ENCODE measurements around the gene OR7C1. TPM values are rescaled to one million over a fixed set of nuclear protein-coding genes. Genes with fewer than 3 reads are reported as not detected.

Gene OR7C1
- total and polyA plus RNA-seq, 2 of the 13 experiments (the other 11 are each of a cell fraction or from before 2014, with no cell fraction given), result not detected

- Histone ChIP-seq H3K4me1 (ENCODE audit: insufficient read depth, low read length) (no peaks in the 10 kb centered on the region), H4K20me1 (ENCODE audit: insufficient read depth, low read length) (no peaks in the 10 kb centered on the region), H2AFZ (ENCODE audit: low read length) (no peak overlapping the region), H3K9me3 (ENCODE audit: low read length) (no peaks in the 10 kb centered on the region), H3K27me3 (ENCODE audit: control insufficient read depth in 1 of 2, insufficient read depth in 2 of 2, low read length in 2 of 2) (no peaks in the 10 kb centered on the region), H3K79me2 (ENCODE audit: insufficient read depth, low read length) (no peaks in the 10 kb centered on the region), H3K4me3 (replicated peaks in 1 of 3; ENCODE audit: insufficient read depth in 1 of 3, low read depth in 2 of 3, low read length in 3 of 3) (no peak overlapping the region), H3K9ac (ENCODE audit: insufficient read depth, low read depth, low read length) (no peak overlapping the region), H3K4me2 (ENCODE audit: low read depth, low read length) (no peak overlapping the region), H3K27ac (ENCODE audit: extremely low read length, insufficient read depth, low read length) (no peak overlapping the region), H3K36me3 (replicated peaks in 1 of 2; ENCODE audit: control insufficient read depth in 1 of 2, insufficient read depth in 2 of 2, low read length in 2 of 2) (no peaks in the 10 kb centered on the region)
- TF ChIP-seq RNF219 (CRISPR knock-in tag; IDR thresholded peaks at IDR 0.05) (no peak), ZNF770 (CRISPR knock-in tag; IDR thresholded peaks at IDR 0.05) (no peak)
- FAIRE-seq (no peak), ATAC-seq (no peak), DNase-seq (ENCODE audit: low spot score) (no peak)
- in situ Hi-C loops (cut with HindIII; ENCODE audit: extremely low pct_ligation_motif_present, low pct_unique_long_range_greater_than_20kb), result no loop called here
- CTCF ChIA-PET (ENCODE audit: low intra/inter-chr PET ratio, low total read pairs), result no interaction called here
- WGBS (ENCODE audit: low lambda C conversion rate), result 27% methylated on average over 4 of the region's 4 CpGs
- intact Hi-C loops (cut with micrococcal nuclease; ENCODE audit: unreplicated experiment), result no loop called here
- POLR2A ChIA-PET, result no interaction called here
- no TSS peak for BruUV-seq (replicated peaks)
Measured at GRCh38 chr19:14830702-14831101, 4.3 kb downstream of the OR7C1 start.

GRCh38 chr19:14826006-14826405 lies 9.0 kb downstream of the OR7C1 start:
- BruUV-seq (replicated peaks), result no TSS peak
- no peaks in the 10 kb centered on the region for H3K4me1 ChIP-seq (ENCODE audit: insufficient read depth, low read length)
- in situ Hi-C loops (cut with HindIII; ENCODE audit: extremely low pct_ligation_motif_present, low pct_unique_long_range_greater_than_20kb) (no loop called here), intact Hi-C loops (cut with micrococcal nuclease; ENCODE audit: unreplicated experiment) (no loop called here)
- FAIRE-seq, result no peak
- ChIA-PET POLR2A (no interaction called here), CTCF (ENCODE audit: low intra/inter-chr PET ratio, low total read pairs) (no interaction called here)
- no peak for ATAC-seq
- H2AFZ ChIP-seq (ENCODE audit: low read length), result no peak overlapping the region
- DNase-seq (ENCODE audit: low spot score), result no peak
- H3K27ac ChIP-seq (ENCODE audit: extremely low read length, insufficient read depth, low read length), result no peak overlapping the region
- no peaks in the 10 kb centered on the region for H3K36me3 ChIP-seq (replicated peaks in 1 of 2; ENCODE audit: control insufficient read depth in 1 of 2, insufficient read depth in 2 of 2, low read length in 2 of 2)
- H3K9me3 ChIP-seq (ENCODE audit: low read length), result no peaks in the 10 kb centered on the region
- no peak overlapping the region for H3K4me3 ChIP-seq (replicated peaks in 1 of 3; ENCODE audit: insufficient read depth in 1 of 3, low read depth in 2 of 3, low read length in 3 of 3)
- H3K79me2 ChIP-seq (ENCODE audit: insufficient read depth, low read length), result no peaks in the 10 kb centered on the region
- H3K27me3 ChIP-seq (ENCODE audit: control insufficient read depth in 1 of 2, insufficient read depth in 2 of 2, low read length in 2 of 2), result no peaks in the 10 kb centered on the region
- H3K4me2 ChIP-seq (ENCODE audit: low read depth, low read length), result no peak overlapping the region
- WGBS (ENCODE audit: low lambda C conversion rate), result 4% methylated on average over 2 of the region's 2 CpGs
- H4K20me1 ChIP-seq (ENCODE audit: insufficient read depth, low read length), result no peaks in the 10 kb centered on the region
- H3K9ac ChIP-seq (ENCODE audit: insufficient read depth, low read depth, low read length), result no peak overlapping the region
- TF ChIP-seq ZNF232 (CRISPR knock-in tag; IDR thresholded peaks at IDR 0.05; ENCODE audit: borderline replicate concordance), result no peak
- no peak for TF ChIP-seq ZNF713 (CRISPR knock-in tag; IDR thresholded peaks at IDR 0.05)
- no peak for TF ChIP-seq UBTF (CRISPR knock-in tag; IDR thresholded peaks at IDR 0.05)
- no peak for TF ChIP-seq FOXA1 (IDR thresholded peaks at IDR 0.05)
- no peak for TF ChIP-seq FOXA1 (CRISPR knock-in tag; IDR thresholded peaks at IDR 0.05)
- TF ChIP-seq ZNF878 (CRISPR knock-in tag; IDR thresholded peaks at IDR 0.05), result no peak
- TF ChIP-seq ZNF546 (CRISPR knock-in tag; conservative IDR thresholded peaks at IDR 0.05), result no peak
- no peak for TF ChIP-seq RNF2 (conservative IDR thresholded peaks at IDR 0.05; ENCODE audit: low read depth)
- no peak for TF ChIP-seq JUN (CRISPR knock-in tag; IDR thresholded peaks at IDR 0.05)
